Neural progenitor cell (in vitro differentiated cells): Measurements from ENCODE around the gene ATP5PF.

Experiments used
- CTCF ChIP-seq: fragments of 200-600 bp; sonication (generic); IDR thresholded peaks from 2 replicates; pipeline ENCODE4 v1.5.1; 2017; ENCODE audit warnings: antibody characterized with exemption, mild to moderate bottlenecking
- EZH2 ChIP-seq: fragments of 200-600 bp; sonication (generic); IDR thresholded peaks from 2 replicates; pipeline ENCODE4 v1.6.1; 2017; ENCODE audit warnings: antibody characterized with exemption, mild to moderate bottlenecking, moderate library complexity

DNA sequence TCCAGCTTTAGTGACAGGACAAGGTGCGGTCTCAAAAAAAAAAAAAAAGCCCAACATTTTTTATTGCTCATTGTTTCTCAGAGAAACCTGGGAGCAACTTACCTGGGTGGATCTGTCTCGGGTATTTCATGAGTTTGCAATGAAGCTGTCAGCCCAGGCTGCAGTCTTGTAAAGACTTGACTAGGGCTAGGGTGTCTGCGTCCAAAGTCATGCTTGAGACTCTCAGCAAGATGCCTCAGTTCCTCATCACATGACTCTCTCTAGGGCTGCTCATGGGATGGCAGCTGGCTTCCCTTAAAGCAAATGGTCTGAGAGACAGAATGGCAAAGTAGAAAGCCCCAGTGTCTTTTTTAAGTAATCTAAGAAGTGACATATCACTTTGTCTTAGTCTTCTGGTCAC lies 8.2 kb upstream of the ATP5PF start:
- TF ChIP-seq CTCF (no peak), EZH2 (no peak)
